GM12891 (cell line): ENCODE data around the gene BARD1. TPM values are rescaled to one million over a fixed set of nuclear protein-coding genes. Genes with fewer than 3 reads are reported as not detected.
A peak's percentile ranks its signal among the peaks of the same experiment; 100 is the strongest.

Experiments
- DNase-seq: peaks from one replicate; pipeline ENCODE4 v3.0.0; 2011; ENCODE audit warnings: low spot score; ENCODE audit not compliant: insufficient read length
- FAIRE-seq: peaks from 2 replicates; lab custom pipeline; 2011; peaks lifted over from hg19 to GRCh38; lab: Jason Lieb, UNC
- PAX5 ChIP-seq: IDR thresholded peaks from 2 replicates; pipeline ENCODE4 v1.6.1; 2011; ENCODE audit warnings: low read length, moderate library complexity, mild to moderate bottlenecking; ENCODE audit not compliant: insufficient read depth, severe bottlenecking
- POLR2A ChIP-seq: IDR thresholded peaks from 2 replicates; pipeline ENCODE4 v1.6.1; 2011; ENCODE audit warnings: low read depth, low read length, control low read depth
- POLR2AphosphoS5 ChIP-seq: IDR thresholded peaks from 2 replicates; pipeline ENCODE4 v1.6.1; 2011; ENCODE audit warnings: low read depth, low read length, control low read depth
- POU2F2 ChIP-seq: IDR thresholded peaks from 2 replicates; pipeline ENCODE4 v1.6.1; 2011; ENCODE audit warnings: low read depth, mild to moderate bottlenecking, control low read depth, low read length, moderate library complexity
- SPI1 ChIP-seq: IDR thresholded peaks from 2 replicates; pipeline ENCODE4 v1.6.1; 2011; ENCODE audit warnings: low read depth, low read length, control low read depth
- TAF1 ChIP-seq: IDR thresholded peaks from 2 replicates; pipeline ENCODE4 v1.6.1; 2011; ENCODE audit warnings: low read depth, low read length, control low read depth
- polyA plus RNA-seq: library from polyadenylated mRNA; unstranded; fragments of >200 nt; gene quantifications from one replicate; pipeline ENCODE4 v1.2.1, GENCODE V29; 2012; ENCODE audit warnings: low read depth, missing spikeins, inconsistent platforms; ENCODE audit not compliant: missing spikeins

BARD1 gene
- 4.8 TPM for polyA plus RNA-seq

DNA sequence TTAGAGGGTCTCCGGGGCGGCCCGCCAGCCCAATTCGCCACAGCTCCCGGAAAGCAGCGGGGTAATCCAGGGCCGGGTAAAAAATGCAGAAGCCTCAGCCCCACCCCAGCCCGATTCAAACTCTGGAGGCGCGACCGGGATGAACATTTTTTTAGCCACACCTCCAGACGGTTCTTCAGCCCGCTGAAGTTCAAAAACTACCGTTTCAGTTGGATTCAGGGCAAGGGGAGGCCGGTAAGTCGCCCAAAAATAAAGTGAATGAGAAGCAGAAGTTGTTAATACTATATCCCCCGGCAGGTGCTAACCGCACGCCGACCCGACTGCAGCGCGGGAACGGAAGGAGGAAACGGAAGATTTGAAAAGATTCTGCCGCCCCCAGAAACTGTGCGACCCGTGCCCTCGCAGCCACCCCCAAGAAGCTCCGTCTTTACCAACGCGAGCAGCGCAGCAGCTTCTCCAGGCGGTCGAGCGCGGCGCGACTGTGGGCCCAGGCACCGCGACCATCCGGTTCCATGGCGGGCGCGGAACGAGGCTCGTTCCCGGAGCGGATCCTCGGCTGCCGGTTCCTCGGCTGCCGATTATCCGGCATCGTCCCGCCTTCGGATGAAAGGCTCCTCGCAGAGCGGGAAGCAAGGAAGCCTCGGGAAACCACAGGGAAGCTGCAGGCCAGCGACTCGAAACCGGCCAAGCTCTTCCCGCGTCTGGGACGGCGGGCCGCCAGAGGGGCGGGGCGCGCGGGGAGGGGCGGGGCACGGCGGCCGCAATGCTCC is at the start of gene BARD1:
Gene BARD1 (minus strand): TSS at position 703 of the 770 bp plus-strand sequence. CDS start 114 bp downstream, at position 589.
- FAIRE-seq (no peak), DNase-seq (peak; percentile 20)
- no peak for TF ChIP-seq SPI1
- no peak for TF ChIP-seq POU2F2
- no peak for TF ChIP-seq POLR2A
- TF ChIP-seq POLR2AphosphoS5 = no peak
- peak; percentile 52 for TF ChIP-seq PAX5

DNA sequence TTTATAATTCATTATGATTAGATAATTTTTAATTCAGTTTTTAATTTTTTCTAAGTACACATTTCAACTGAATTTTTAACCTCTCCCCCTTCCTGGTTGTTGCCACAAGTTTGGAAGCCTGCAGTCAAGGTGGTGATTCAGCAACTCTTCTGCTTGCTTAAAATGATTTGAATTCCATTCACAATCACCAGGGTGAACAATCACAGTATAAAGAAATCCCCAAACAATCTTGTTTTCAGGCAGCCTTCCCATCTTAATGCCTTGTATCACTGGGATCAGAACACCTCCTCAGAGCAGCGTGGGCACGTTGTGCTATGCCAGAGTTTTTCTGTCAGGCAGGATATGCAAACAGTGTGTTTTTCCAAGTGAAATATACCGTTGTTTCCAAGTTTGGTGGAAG is 46.7 kb upstream of the BARD1 start:
- no peak for TF ChIP-seq POLR2A
- no peak for TF ChIP-seq SPI1
- TF ChIP-seq POU2F2 = no peak
- TF ChIP-seq PAX5 = no peak
- FAIRE-seq = no peak

DNA sequence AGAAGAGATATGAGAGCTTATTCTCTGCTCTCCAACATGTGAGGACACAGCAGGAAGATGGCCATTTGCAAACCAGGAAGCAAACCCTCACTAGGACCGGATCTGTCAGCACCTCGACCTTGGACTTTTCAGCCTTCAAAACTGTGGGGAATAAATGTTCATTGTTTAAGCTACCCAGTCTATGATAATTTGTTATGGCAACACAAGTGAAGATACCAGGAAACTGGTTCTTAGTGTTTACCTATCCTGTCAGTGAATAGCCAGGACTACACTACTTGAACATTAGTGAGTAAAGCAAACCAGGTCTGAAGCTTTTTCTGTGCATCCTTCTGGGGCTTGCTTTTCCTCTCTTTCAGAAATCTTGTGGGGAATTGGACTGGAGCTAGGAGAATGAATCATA is 44.4 kb upstream of the BARD1 start:
- FAIRE-seq (no peak), DNase-seq (no peak)
- no peak for TF ChIP-seq PAX5
- no peak for TF ChIP-seq POU2F2
- TF ChIP-seq POLR2AphosphoS5 = no peak
- TF ChIP-seq TAF1 = no peak
- no peak for TF ChIP-seq POLR2A
- TF ChIP-seq SPI1 = no peak

More for the DNA sequence above, 46.7 kb upstream of the BARD1 start:
- no peak for DNase-seq

DNA sequence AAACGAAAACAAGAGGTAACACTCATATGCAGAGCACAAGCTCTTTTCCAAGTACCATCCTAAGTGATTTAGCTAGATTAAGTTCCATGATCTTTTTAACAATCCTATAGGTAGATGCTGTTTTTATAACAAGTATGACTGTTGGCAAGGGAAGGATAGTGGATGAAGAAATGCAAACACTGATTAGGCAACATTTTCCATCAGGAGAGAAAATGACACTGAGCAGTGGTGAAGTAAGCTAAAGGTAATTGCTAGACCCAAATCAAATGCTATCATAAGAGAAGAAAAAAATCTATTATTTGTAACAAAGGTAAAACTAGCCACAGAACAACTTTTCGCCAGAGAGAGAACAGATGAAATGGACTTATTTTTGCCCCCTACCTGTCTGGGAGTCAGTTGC is 34.3 kb upstream of the BARD1 start:
- FAIRE-seq (no peak), DNase-seq (no peak)
- TF ChIP-seq POU2F2 = no peak
- no peak for TF ChIP-seq TAF1
- no peak for TF ChIP-seq PAX5
- no peak for TF ChIP-seq SPI1
- no peak for TF ChIP-seq POLR2AphosphoS5
- TF ChIP-seq POLR2A = no peak

DNA sequence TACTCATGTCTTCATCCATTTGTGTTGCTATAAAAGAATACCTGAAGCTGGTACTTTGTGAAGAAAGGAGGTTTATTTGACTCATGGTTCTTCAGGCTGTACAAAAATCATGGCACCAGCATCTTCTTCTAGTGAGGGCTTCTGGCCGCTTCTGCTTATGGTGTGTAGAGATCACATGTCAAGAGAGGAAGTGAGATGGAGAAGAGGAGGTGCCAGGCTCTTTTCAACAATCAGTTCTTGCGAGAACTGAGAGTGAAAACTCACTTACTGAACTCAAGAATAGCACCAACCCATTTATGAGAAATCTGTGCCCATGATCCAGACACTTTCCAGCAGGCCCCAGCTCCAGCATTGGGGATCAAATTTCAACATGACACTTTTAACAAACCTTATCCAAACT is 30.0 kb upstream of the BARD1 start:
- DNase-seq = no peak
- TF ChIP-seq POLR2AphosphoS5 (no peak), SPI1 (peak; percentile 54)
- FAIRE-seq = no peak

DNA sequence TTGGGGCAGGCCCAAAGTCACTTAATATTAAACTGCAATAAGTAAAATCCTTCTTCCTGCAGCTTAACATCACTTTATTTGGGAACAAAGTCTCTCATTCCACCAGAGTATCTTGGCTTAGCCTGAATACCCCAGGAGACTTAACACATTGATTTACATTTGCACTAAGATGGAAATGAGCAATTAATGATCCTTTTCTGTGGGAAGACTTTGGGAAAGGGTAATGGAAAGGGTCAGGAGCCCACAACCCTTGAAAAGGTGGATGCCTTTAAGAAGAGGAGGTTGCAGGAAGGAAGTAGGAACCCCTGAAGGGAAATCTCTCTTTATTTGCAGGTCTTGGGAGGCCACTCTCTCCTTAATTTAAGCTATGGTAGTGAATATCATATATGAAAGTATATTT is 28.0 kb upstream of the BARD1 start:
- TF ChIP-seq POU2F2 = no peak
- TF ChIP-seq PAX5 = no peak
- no peak for TF ChIP-seq SPI1
- no peak for TF ChIP-seq POLR2A
- TF ChIP-seq TAF1 = no peak
- TF ChIP-seq POLR2AphosphoS5 = no peak
- FAIRE-seq = no peak
- DNase-seq = no peak

DNA sequence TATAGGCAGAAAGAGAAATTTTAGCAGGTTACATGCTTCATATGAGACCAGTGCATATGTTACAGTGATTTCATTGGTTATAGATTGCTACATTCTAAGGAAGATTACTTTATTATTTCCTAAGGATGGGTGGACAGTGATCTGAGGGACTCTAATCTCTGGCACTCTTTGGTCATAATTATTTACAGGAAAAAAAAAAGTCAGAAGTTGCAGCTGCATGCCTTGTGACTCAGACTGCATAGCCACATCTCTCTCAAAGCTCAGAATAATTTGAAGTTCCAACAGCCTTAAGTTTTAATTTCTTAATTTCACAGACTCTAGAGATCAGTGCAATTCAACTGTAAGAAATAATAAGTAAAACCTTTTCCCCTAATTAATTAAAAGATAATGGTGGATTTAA is 27.1 kb upstream of the BARD1 start:
- DNase-seq (no peak), FAIRE-seq (no peak)
- TF ChIP-seq POLR2A (no peak), SPI1 (no peak), TAF1 (no peak), POU2F2 (no peak), POLR2AphosphoS5 (no peak), PAX5 (no peak)

DNA sequence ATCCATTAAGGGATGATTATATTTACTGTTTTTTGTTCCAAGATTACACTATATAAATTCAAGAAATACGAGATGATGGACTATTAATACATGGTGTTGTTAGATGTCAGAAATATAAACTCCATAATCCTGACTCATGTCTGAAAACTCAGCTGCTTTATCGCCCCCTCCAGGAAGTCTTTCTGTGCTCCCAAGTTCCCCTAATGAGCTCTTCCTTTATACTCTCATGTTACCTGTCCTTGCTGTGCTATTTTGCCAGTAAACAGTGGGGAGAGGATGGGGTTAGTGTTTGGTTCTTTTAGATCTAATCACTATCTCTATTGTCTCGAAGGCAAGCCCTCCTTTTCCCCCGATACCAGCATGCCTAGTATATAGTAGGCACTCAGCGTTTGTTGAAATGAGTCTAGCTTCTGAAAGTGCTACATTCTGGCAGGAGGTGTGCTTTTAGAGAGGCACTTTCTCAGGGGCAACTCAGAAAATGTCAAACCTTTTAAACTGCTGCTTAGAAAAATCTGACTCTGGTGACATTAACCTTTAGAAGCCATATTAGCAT is 21.4 kb upstream of the BARD1 start:
- no peak for DNase-seq
- no peak for FAIRE-seq
- TF ChIP-seq POLR2A (no peak), SPI1 (no peak), TAF1 (no peak), POU2F2 (no peak), POLR2AphosphoS5 (no peak), PAX5 (no peak)

DNA sequence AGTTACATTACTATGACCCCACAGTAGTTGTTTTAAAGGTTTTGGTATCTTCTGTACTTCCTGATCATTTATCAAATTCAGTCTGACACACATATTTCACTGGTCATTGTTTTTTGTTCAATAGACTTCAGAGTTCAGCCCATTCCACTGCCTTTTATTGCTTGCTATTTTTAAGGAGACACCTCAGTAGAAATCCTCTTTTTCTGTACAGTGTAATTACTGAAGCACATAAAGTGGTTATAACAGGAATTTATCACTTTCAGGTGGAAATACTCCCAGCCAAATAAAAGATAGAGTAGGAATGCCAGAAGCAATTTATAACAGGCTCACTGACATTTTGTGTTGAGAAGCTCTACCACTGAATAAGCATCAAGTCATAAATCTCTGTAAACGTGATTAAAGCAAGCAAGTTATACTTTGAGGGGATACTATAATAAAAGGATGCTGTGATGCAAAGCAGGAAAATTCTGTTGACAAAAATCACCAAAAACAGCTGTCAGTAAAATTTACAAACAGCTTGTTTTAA is 6.6 kb upstream of the BARD1 start:
- FAIRE-seq (no peak), DNase-seq (no peak)
- TF ChIP-seq POU2F2 (no peak), TAF1 (no peak), PAX5 (no peak), POLR2AphosphoS5 (no peak), SPI1 (no peak), POLR2A (no peak)

DNA sequence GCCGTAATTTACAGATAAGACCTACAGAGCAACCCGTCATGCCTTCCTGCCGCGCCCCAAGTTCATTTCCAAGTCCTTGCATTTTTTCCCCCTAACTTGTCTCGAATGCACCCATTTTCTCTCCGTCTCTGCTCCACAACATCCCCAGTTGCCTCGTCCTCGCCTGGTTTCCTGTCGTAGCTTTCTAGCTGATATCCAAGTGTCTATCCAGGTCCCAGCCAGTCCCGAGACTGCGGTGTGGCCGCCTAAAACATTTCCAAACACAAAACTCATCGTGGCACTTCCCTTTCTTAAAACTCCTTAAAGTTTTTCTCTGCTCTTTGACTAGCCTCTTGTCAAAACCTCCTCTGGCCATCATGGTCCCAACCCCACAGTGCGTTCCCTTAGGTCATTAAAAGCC is 1.2 kb upstream of the BARD1 start:
- TF ChIP-seq PAX5 (no peak), POLR2AphosphoS5 (no peak), SPI1 (no peak), POLR2A (no peak), TAF1 (no peak), POU2F2 (no peak)
- FAIRE-seq = no peak
- no peak for DNase-seq
